Measurements from ENCODE around the gene TDP2.
"Not testable (repeated sequence)": the region's sequence is repeated elsewhere in the genome, so short reads cannot be mapped to it uniquely, and the experiment has no call there.

TDP2 gene

GRCh38 chr6:24666097-24666640 lies 530 bp downstream of the TDP2 start:
- Histone ChIP-seq H3K9me3 (ENCODE audit: insufficient read depth, low read length) (peaks cover 27% of the 10 kb centered on the region), H3K27me3 (ENCODE audit: insufficient read depth, insufficient read length) (no peaks in the 10 kb centered on the region), H3K9ac (ENCODE audit: insufficient read length, low read depth) (peak overlapping the region; percentile 98), H3K4me1 (ENCODE audit: insufficient read depth, insufficient read length) (no peaks in the 10 kb centered on the region), H3K4me3 (ENCODE audit: insufficient read length, low read depth) (peak overlapping the region; percentile 92), H3K36me3 (ENCODE audit: insufficient read depth, insufficient read length, low read length) (peaks cover 40% of the 10 kb centered on the region)
- no peak for DNase-seq (ENCODE audit: low read depth, low spot score)
- no peak for TF ChIP-seq SUZ12 (IDR thresholded peaks at IDR 0.05; ENCODE audit: extremely low read depth, insufficient read depth, insufficient read length)
- TF ChIP-seq YY1 (IDR thresholded peaks at IDR 0.05; ENCODE audit: insufficient read depth, insufficient read length), result no peak
- TF ChIP-seq ZNF274 (IDR thresholded peaks at IDR 0.05; ENCODE audit: low read depth, low read length), result no peak

GRCh38 chr6:24664046-24664987 lies 2.4 kb downstream of the TDP2 start:
- TF ChIP-seq YY1 (IDR thresholded peaks at IDR 0.05; ENCODE audit: insufficient read depth, insufficient read length) (no peak), SUZ12 (IDR thresholded peaks at IDR 0.05; ENCODE audit: extremely low read depth, insufficient read depth, insufficient read length) (no peak), ZNF274 (IDR thresholded peaks at IDR 0.05; ENCODE audit: low read depth, low read length) (no peak)
- Histone ChIP-seq H3K4me1 (ENCODE audit: insufficient read depth, insufficient read length) (no peaks in the 10 kb centered on the region), H3K9me3 (ENCODE audit: insufficient read depth, low read length) (0 out of 2 replicates have a peak, but pooled peaks cover 12% of the 10 kb centered on the region), H3K36me3 (ENCODE audit: insufficient read depth, insufficient read length, low read length) (peaks cover 39% of the 10 kb centered on the region), H3K9ac (ENCODE audit: insufficient read length, low read depth) (no peak overlapping the region), H3K4me3 (ENCODE audit: insufficient read length, low read depth) (no peak overlapping the region), H3K27me3 (ENCODE audit: insufficient read depth, insufficient read length) (no peaks in the 10 kb centered on the region)
- DNase-seq (ENCODE audit: low read depth, low spot score), result no peak

- TF ChIP-seq SUZ12 (IDR thresholded peaks at IDR 0.05; ENCODE audit: extremely low read depth, insufficient read depth, insufficient read length) (no peak), ZNF274 (IDR thresholded peaks at IDR 0.05; ENCODE audit: low read depth, low read length) (no peak), YY1 (IDR thresholded peaks at IDR 0.05; ENCODE audit: insufficient read depth, insufficient read length) (no peak)
- H3K4me1 ChIP-seq (ENCODE audit: insufficient read depth, insufficient read length), result no peaks in the 10 kb centered on the region
- no peaks in the 10 kb centered on the region for H3K27me3 ChIP-seq (ENCODE audit: insufficient read depth, insufficient read length)
- no peak overlapping the region for H3K4me3 ChIP-seq (ENCODE audit: insufficient read length, low read depth)
- peaks cover 49% of the 10 kb centered on the region for H3K36me3 ChIP-seq (ENCODE audit: insufficient read depth, insufficient read length, low read length)
- 0 out of 2 replicates have a peak, but pooled peaks cover under 1% of the 10 kb centered on the region for H3K9me3 ChIP-seq (ENCODE audit: insufficient read depth, low read length)
- no peak for DNase-seq (ENCODE audit: low read depth, low spot score)
- no peak overlapping the region for H3K9ac ChIP-seq (ENCODE audit: insufficient read length, low read depth)
These were observed 3.5 kb downstream of the TDP2 start for GRCh38 chr6:24663189-24663588.

- TF ChIP-seq SUZ12 (IDR thresholded peaks at IDR 0.05; ENCODE audit: extremely low read depth, insufficient read depth, insufficient read length) (no peak), YY1 (IDR thresholded peaks at IDR 0.05; ENCODE audit: insufficient read depth, insufficient read length) (no peak), ZNF274 (IDR thresholded peaks at IDR 0.05; ENCODE audit: low read depth, low read length) (no peak)
- no peaks in the 10 kb centered on the region for H3K9me3 ChIP-seq (ENCODE audit: insufficient read depth, low read length)
- H3K36me3 ChIP-seq (ENCODE audit: insufficient read depth, insufficient read length, low read length), result peaks cover 53% of the 10 kb centered on the region
- no peak for DNase-seq (ENCODE audit: low read depth, low spot score)
- H3K27me3 ChIP-seq (ENCODE audit: insufficient read depth, insufficient read length), result no peaks in the 10 kb centered on the region
- no peak overlapping the region for H3K4me3 ChIP-seq (ENCODE audit: insufficient read length, low read depth)
- H3K9ac ChIP-seq (ENCODE audit: insufficient read length, low read depth), result no peak overlapping the region
- H3K4me1 ChIP-seq (ENCODE audit: insufficient read depth, insufficient read length), result no peaks in the 10 kb centered on the region
These were observed 4.5 kb downstream of the TDP2 start for GRCh38 chr6:24662236-24662635.

- not testable (repeated sequence) for DNase-seq (ENCODE audit: low read depth, low spot score); H3K9me3 ChIP-seq (ENCODE audit: insufficient read depth, low read length); H3K27me3 ChIP-seq (ENCODE audit: insufficient read depth, insufficient read length); H3K4me1 ChIP-seq (ENCODE audit: insufficient read depth, insufficient read length); H3K4me3 ChIP-seq (ENCODE audit: insufficient read length, low read depth); H3K9ac ChIP-seq (ENCODE audit: insufficient read length, low read depth)
- peaks cover 57% of the 10 kb centered on the region for H3K36me3 ChIP-seq (ENCODE audit: insufficient read depth, insufficient read length, low read length)
These were observed 4.9 kb downstream of the TDP2 start for GRCh38 chr6:24661759-24662158.

- no peaks in the 10 kb centered on the region for H3K9me3 ChIP-seq (ENCODE audit: insufficient read depth, low read length)
- H3K9ac ChIP-seq (ENCODE audit: insufficient read length, low read depth), result no peak overlapping the region
- H3K36me3 ChIP-seq (ENCODE audit: insufficient read depth, insufficient read length, low read length), result peaks cover 56% of the 10 kb centered on the region
- no peaks in the 10 kb centered on the region for H3K27me3 ChIP-seq (ENCODE audit: insufficient read depth, insufficient read length)
- TF ChIP-seq ZNF274 (IDR thresholded peaks at IDR 0.05; ENCODE audit: low read depth, low read length) (no peak), YY1 (IDR thresholded peaks at IDR 0.05; ENCODE audit: insufficient read depth, insufficient read length) (no peak), SUZ12 (IDR thresholded peaks at IDR 0.05; ENCODE audit: extremely low read depth, insufficient read depth, insufficient read length) (no peak)
- DNase-seq (ENCODE audit: low read depth, low spot score), result no peak
- H3K4me1 ChIP-seq (ENCODE audit: insufficient read depth, insufficient read length), result no peaks in the 10 kb centered on the region
- no peak overlapping the region for H3K4me3 ChIP-seq (ENCODE audit: insufficient read length, low read depth)
These were observed 6.6 kb downstream of the TDP2 start for GRCh38 chr6:24660105-24660504.

- H3K9ac ChIP-seq (ENCODE audit: insufficient read length, low read depth), result no peak overlapping the region
- peaks cover 51% of the 10 kb centered on the region for H3K36me3 ChIP-seq (ENCODE audit: insufficient read depth, insufficient read length, low read length)
- no peak overlapping the region for H3K4me3 ChIP-seq (ENCODE audit: insufficient read length, low read depth)
These were observed 7.1 kb downstream of the TDP2 start for GRCh38 chr6:24659561-24659960.

More at GRCh38 chr6:24659561-24659960, 7.1 kb downstream of the TDP2 start:
- H3K4me1 ChIP-seq (ENCODE audit: insufficient read depth, insufficient read length), result no peaks in the 10 kb centered on the region
- H3K9me3 ChIP-seq (ENCODE audit: insufficient read depth, low read length), result no peaks in the 10 kb centered on the region
- no peaks in the 10 kb centered on the region for H3K27me3 ChIP-seq (ENCODE audit: insufficient read depth, insufficient read length)
- TF ChIP-seq ZNF274 (IDR thresholded peaks at IDR 0.05; ENCODE audit: low read depth, low read length), result no peak
- no peak for TF ChIP-seq SUZ12 (IDR thresholded peaks at IDR 0.05; ENCODE audit: extremely low read depth, insufficient read depth, insufficient read length)
- no peak for TF ChIP-seq YY1 (IDR thresholded peaks at IDR 0.05; ENCODE audit: insufficient read depth, insufficient read length)
- DNase-seq (ENCODE audit: low read depth, low spot score), result no peak
